GM18868 (cell line): ENCODE results near the gene ATP13A2.

Source experiments
- ATAC-seq: cut with Tn5 transposase; IDR thresholded peaks from one replicate; pipeline ENCODE4 v1.9.1; 2021; ENCODE audit warnings: mild to moderate bottlenecking, moderate library complexity; ENCODE audit not compliant: unreplicated experiment

The ATP13A2 gene, protein sequence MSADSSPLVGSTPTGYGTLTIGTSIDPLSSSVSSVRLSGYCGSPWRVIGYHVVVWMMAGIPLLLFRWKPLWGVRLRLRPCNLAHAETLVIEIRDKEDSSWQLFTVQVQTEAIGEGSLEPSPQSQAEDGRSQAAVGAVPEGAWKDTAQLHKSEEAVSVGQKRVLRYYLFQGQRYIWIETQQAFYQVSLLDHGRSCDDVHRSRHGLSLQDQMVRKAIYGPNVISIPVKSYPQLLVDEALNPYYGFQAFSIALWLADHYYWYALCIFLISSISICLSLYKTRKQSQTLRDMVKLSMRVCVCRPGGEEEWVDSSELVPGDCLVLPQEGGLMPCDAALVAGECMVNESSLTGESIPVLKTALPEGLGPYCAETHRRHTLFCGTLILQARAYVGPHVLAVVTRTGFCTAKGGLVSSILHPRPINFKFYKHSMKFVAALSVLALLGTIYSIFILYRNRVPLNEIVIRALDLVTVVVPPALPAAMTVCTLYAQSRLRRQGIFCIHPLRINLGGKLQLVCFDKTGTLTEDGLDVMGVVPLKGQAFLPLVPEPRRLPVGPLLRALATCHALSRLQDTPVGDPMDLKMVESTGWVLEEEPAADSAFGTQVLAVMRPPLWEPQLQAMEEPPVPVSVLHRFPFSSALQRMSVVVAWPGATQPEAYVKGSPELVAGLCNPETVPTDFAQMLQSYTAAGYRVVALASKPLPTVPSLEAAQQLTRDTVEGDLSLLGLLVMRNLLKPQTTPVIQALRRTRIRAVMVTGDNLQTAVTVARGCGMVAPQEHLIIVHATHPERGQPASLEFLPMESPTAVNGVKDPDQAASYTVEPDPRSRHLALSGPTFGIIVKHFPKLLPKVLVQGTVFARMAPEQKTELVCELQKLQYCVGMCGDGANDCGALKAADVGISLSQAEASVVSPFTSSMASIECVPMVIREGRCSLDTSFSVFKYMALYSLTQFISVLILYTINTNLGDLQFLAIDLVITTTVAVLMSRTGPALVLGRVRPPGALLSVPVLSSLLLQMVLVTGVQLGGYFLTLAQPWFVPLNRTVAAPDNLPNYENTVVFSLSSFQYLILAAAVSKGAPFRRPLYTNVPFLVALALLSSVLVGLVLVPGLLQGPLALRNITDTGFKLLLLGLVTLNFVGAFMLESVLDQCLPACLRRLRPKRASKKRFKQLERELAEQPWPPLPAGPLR

DNA sequence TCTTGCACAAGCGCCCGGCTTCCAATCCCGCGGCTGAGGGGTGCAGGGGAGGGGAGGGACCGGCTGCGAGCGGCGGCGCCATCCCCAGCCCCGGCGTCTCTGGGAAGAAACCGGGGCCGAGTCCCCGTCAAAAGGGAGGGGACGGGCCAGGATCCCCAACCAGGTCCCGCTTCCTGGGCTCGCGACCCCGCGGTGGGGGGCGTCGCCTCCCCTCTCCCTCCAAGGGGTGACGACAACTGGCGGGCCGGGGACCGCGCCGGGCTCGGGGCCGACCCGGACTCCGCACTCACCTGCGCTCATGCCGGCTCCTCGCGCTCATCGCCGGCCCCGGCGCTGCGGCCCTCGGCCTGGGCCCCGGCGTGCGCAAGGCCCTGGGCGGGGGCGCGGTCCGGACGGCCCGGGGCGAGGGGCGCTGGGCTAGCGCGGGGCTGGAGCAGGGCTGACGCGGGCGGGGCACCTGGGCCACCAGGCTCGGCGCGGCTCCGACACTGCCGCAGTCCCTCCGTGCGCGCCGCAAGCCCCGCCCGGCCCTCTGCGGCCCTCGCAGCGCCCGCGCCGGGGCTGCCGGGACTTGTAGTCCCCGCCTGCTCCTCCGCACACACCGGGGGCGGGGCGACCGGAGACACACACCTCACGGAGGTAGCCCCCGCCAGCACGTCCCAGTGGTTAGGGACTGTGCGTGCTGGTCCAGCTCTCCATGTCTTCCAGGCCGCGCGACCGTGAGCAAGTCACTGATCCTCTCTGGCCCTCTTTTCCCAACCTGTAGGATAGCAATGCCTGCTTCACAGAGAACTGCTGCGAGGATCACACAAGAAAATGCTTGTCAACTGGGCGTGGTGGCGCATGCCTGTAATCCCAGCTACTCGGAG, at the start of gene ATP13A2:
TSS of gene ATP13A2 (minus strand) at position 490 of the 869 bp plus-strand sequence. CDS start at position 300, 190 bp downstream.
- ATAC-seq: peak; percentile 94

DNA sequence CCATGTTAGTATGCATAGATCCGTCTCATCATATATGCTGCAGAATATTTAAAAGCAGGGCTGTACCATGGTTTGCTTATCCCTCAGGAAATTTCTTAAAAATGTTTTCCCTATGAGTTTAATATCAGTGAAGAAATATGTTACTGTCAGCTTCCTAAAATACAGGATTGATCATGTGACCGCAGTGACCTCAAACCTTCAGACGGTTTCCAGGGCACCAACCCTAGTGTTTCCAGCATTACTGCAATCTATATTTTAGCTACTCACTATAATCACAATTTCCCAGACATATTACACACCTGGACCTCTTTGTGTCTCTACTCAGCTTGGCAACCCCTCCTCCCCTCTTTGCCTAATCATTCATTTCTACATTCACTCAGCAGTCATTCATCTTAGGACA, 49.8 kb upstream of the ATP13A2 start:
- ATAC-seq: no peak

DNA sequence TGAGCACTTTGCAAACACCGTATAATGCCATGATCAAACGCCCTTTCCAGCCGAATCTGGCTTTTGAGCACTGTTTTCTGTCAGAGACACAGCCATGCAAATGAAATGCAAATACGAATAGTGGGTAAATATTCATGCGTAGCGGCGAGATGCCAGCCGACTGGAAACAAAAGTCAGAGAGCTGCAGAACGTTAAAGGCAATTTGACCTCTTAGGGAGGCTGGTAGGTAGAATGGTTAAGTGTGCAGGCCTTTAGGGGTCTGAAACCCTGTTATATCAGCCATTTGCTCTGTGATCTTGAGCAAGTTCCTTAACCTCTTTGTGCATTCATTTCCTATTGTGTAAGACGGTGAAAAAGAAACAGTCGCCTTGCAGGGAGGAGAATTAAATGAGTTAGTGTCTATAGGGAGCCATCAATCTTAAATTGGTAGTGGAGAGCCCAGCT, 48.6 kb upstream of the ATP13A2 start:
- ATAC-seq: no peak

DNA sequence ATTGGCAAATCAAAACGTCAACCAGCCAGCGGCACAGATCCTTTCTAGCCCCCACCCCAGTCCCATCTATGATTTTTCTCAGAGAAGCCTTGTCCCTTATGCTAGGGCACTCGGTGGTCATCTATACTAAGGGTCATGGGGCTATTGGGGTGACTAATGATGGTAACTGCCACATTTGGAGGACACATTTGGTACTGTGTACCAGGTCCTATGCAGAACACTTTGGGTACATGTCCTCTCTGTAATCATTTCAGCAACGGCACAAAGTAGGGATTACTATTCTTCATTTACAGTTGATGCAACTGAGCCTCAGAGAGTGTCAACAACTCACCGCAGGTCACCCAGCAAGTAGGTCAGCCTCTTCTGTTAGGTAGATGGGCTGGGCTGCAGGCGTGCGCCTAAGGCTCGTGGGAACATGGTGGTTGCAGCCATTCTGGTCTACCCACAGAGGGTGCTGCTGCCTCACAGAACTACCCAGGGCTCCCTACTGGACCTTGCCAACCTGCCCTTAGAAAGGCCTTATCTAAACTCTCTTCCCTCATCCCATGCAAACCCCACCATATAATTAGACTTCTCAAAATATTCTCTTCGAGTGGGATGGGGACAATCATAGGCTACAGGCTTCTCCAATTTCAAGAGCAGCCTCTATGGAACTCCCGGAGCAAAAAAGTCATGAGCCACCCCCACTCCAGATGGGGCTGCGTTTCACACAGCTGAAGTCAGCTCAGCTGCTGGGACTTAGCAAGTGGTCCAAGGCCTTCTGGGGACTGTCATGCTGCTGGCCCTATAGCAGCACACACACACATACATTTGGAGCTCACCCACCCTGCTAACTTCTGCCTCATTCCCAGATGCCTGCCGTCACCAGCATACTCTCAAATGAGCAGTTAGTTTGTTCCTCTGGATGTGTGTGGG, 47.9 kb upstream of the ATP13A2 start:
- peak; percentile 55 for ATAC-seq

DNA sequence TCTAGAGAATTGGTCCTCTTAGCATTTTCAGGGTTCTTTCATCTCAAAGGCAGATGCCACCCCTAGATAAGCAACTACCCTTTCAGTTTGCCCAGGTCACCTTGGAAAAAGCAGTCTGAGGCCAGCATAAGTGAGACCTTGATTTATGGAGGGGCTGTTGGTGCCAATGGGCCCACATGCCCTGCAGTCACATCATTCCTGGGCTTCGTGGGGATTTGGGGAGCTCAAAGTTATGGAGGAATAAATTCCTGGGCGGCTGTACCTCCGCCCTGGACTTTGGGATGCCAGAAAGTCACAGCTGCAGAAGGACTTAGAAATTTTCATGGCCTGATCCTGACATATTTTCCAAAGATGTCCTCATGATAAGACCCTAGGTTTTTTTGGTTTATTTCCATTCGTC, 44.8 kb upstream of the ATP13A2 start:
- ATAC-seq: no peak

DNA sequence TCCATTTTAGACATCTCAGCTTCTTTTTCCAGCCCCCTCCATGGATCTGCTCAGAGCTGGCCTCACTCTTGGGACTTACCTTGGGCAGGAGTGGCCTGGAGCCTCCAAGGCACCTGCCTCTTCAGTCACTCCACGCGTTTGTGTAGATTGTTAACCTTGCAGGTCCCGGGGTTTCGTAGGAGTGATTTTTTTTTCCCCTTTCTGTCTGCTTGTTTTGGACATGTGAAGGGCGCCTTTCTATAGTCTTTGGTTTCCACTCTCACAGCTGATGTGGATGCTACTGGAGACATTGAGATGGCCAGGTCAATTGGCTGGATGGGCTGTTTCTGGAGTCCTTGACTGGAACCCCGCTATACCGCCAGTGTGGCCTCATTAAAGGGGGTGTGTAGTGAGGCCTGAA, 44.1 kb upstream of the ATP13A2 start:
- no peak for ATAC-seq

DNA sequence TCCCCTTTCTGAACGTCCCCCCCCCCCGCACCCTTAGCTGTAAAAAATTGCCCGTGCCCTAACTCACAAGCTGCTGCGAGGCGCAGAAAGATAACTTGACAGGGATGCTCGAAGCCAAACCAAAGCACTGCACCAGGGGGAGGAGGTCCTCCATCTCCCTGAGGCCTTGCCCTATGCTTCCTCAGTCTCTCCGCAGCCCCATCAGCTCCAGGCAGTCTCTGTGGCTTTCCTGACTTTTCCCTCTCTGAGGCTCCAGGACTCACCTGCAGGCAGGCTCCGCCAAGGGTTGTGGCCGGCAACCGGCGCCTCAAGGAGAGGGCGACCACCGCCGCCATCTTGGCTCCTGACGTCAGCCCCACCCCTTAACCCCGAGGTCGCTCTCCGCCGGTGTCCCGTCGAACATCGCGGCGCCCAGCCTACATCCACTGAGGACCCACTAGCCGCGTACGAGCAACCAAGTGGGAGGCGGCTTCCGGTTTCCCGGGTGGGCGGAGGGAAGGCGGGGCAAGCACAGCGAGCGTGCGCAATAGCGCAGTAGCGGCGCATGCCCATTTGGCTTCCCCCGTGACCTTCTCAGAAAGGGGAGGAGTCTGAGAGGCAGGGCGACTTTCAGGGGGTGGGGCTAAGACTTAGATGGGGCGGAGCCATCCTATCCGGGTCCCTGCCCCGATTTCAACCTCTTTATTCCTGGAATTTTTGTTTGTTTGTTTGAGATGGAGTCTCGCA, 42.1 kb upstream of the ATP13A2 start, which contains the start of gene SDHB:
TSS of gene SDHB (minus strand) at position 348 of the 726 bp plus-strand sequence. CDS start at position 335, 13 bp downstream.
- peak; percentile 95 for ATAC-seq

DNA sequence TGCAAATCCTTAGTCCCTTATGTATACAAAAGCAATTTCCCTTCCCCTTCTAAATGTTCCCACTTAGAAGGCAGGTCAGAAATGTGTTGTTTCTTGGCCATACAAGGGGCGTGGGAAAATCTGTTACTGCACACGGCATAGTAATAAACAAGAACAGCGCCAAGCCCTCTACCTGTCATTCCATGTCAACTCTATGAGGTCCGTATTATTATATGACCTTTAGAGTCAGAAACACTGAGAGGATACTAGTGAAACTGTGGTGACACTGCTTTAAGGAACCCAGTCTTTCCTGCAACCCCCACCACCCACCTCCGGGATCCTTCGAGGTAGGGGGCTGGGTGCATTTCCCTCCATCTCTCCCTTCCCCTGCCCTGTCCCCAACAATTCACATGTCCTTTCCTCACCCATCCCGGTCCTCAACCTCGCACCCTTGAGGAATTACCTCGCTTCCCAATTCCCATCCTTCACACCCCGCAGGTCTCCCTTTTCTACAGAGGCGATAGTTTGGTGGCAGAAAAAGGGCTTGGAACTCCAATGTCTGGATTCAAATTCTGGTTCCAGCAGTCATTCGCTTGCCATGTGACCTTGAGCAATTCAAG, 41.5 kb upstream of the ATP13A2 start:
- ATAC-seq: no peak

DNA sequence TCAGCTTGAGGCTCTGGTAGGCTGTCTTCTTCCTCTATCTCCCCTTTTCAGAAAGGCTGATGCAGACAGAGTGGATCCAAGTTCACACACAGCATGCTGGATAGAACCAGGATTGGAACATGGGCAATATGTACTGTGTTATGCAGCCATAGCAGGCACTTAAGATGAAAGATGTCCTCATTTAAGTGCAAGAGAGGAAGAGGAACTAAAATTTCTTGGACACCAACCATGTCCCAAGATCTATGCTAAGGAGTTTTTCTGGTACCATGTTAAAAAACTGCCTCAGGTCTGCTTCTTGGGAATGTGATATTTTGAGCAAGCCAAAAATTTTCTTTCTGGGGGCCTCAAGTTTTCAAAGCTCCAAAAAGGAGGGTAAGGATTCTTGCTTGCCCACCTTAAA, 40.9 kb upstream of the ATP13A2 start:
- no peak for ATAC-seq

DNA sequence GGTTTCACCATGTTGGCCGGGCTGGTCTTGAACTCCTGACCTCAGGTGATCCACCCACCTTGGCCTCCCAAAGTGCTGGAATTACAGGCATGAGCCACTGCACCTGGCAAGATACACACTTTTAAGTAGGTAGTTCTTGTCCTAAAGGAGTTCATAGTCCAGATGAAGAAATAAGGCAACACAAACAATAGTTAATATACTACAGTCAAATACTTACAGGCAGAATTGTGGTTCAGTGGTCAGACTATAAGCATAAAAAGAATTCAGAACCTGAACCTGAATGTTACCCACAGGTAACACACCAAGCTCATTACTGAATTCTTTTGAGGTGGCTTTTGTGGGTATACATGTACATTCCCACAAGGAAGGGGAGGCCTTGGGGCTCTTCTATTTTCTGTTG, 40.3 kb upstream of the ATP13A2 start:
- ATAC-seq: no peak

DNA sequence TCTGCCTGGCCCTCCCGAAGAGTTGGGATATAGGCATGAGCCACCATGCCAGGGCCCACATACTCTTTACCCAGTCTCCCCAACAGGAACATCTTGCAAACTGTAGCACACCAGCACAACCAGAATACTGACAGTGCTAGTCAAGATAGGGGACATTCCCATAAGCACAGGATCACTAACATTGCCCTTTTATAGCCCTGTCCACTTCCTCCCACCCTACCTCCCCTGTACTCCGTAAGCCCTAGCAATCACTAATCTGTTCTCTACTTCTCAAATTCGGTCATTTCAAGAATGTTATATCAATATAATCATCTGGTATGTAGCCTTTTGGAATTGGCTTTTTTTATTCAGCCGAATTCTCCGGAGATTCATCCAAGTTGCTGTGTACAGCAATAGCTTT, 36.2 kb upstream of the ATP13A2 start:
- no peak for ATAC-seq

DNA sequence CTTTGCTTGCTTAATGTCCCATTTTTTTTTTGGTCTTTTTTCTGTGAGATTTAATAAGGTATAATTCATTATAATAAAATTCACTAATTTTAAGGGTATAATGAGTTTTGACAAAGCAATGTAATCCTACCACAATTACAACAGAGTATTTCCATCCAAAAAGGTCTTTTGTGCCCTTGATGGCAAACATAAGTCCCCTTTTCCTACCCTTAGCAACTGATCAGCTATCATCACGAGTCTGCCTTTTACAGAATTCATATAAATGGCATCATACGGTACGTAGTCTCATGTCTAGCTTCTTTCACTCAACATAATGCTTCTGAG, 34.6 kb upstream of the ATP13A2 start:
- ATAC-seq: no peak

DNA sequence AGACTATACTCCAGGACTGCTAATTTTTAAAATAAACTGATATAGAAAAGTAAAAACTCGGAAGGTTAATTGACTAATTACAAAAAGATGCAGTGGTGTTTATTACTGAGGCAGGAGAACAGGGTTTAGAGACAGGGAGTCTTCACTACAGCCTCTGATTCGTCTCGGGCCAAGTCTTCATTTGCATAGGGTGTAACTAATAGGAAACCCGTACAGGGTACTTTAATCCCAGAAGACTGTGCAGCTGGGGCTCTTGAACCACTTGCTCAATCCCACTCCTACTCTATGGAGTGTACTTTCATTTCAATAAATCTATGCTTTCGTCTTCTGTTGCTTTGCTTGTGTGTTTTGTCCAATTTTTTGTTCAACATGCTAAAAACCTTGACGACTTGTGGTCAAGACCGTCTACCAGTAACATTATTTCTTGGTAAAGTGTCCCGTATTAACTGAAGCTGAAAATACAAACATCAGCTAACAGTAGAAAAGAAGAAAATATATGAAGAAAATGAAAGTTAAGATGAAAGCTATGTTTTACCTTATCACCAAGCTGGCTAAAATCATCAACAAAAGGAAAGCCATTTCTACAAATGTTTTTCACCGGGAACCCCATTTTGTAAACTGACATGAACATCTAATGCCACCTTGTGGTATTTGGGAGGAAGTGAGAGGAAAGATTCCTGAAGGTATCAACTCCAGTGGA, 34.1 kb upstream of the ATP13A2 start:
- no peak for ATAC-seq

DNA sequence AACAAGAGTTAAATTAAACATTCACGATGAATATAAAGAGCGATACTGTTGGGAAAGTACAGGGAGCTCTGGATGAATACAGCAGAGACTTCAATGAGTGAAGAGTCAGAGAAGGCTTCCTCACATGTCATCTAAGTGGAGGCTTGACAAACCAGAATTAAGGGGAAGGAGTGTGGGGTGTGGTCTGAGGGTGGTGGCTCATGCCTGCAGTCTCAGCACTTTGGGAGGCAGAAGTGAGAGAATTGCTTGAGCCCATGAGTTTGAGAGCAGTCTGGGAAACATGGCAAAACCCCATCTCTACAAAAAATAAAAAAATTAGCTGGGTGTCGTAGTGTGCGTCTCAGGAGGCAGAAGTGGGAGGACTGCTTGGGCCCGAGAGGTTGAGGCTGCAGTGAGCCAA, 33.4 kb upstream of the ATP13A2 start:
- ATAC-seq: no peak

DNA sequence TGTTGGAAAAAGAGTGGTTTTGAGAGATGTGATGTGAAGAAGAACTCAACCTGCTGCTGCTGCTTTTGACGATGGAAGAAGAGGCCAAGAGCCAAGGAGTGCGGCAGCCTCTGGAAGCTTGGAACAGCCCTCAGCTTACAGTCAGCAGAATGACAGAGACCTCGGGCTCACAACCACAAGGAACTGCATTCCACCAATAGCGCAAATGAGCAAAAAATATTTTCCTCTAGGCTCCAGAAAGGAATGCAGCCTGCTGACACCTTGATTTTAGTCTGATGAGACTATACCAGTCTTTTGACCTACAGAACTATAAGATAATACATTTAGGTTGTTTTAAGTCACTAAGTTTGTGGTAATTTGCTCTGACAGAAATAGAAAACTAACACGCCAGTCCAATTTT, 31.9 kb upstream of the ATP13A2 start:
- no peak for ATAC-seq

DNA sequence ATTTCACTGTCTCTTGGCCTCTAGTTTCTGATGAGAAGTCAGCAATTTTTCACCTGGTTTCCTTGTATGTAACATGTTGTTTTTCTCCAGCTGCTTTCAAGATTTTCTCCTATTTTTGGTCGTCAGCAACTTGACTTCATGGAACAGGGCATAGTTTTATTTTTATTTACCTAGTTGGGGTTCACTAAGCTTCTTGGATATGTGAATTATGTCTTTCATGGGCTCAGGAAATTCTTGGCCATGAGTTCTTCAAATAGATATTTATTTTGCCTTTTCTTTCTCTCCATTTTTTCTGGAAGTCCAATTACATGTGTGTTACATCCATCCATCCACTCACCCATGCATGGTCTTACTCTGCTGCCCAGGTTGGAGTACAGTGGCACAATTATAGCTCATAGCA, 28.4 kb upstream of the ATP13A2 start:
- ATAC-seq: no peak

DNA sequence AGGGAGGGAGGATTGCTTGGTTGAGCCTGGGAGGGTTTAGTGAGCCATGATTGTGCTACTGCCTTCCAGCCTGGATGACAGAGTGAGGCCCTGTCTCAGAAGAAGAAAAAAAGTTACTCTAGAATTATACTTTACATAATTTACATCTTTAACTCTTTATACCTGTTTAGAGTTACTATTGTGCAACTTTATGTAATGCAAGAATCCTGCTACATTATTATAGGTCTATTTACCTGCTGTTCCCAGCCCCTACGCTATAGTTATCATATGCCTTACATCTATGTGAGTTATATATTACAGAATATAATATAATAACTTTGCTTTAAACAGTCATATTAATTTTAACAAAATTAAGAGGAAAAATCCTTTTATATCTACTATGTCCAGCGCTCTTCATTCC, 27.8 kb upstream of the ATP13A2 start:
- ATAC-seq: no peak

DNA sequence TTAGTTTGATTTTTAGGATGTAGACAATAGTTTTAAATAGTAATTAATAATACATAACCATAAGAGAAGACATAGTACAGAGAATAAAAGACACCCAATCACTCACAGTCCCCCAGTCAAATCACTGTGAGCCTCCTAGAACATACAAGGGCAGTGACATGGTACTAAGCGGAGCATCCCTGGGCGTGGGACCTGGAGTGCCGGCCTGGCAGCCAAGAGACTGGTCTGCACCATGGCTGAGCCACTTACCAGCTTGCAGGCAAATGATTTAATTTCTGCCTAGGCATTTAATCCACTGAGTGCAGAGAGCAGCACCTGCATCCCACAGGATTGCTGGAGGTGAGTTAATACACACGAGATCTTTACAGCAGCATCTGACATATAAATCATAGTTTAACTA, 21.8 kb upstream of the ATP13A2 start:
- ATAC-seq: no peak
